GM23248 (cell line): Measurements from ENCODE around the gene ARHGAP33. TPM values are rescaled to one million over a fixed set of nuclear protein-coding genes. Genes with fewer than 3 reads are reported as not detected.
"Not testable (repeated sequence)": the region's sequence is repeated elsewhere in the genome, so short reads cannot be mapped to it uniquely, and the experiment has no call there.

Experiments
- DNase-seq: peaks from one replicate; pipeline ENCODE4 v3.0.0-alpha.2; 2015
- H2AFZ ChIP-seq: fragments of 200-600 bp; sonication (generic); 2 replicates; pipeline ENCODE4 v1.6.1; 2016; ENCODE audit warnings: antibody characterized with exemption
- H3F3A ChIP-seq: fragments of 200-600 bp; sonication (generic); 2 replicates; pipeline ENCODE4 v1.6.1; 2016; ENCODE audit warnings: mild to moderate bottlenecking, antibody characterized with exemption, mixed run types; ENCODE audit not compliant: insufficient read depth
- H3K27ac ChIP-seq: fragments of 200-600 bp; sonication (generic); 2 replicates; pipeline ENCODE4 v1.5.1; 2016; ENCODE audit warnings: mild to moderate bottlenecking
- H3K27me3 ChIP-seq: fragments of 200-600 bp; sonication (generic); replicated peaks from 2 replicates; pipeline ENCODE4 v1.6.1; 2016; ENCODE audit warnings: mild to moderate bottlenecking; ENCODE audit not compliant: insufficient read depth
- H3K36me3 ChIP-seq: fragments of 200-600 bp; sonication (generic); 2 replicates; pipeline ENCODE4 v1.6.1; 2016; ENCODE audit warnings: low read depth, mild to moderate bottlenecking
- H3K4me1 ChIP-seq: fragments of 200-600 bp; sonication (generic); 2 replicates; pipeline ENCODE4 v1.6.1; 2016; ENCODE audit warnings: mild to moderate bottlenecking; ENCODE audit not compliant: insufficient read depth
- H3K4me2 ChIP-seq: fragments of 200-600 bp; sonication (generic); one replicate; pipeline ENCODE4 v1.6.1; 2016; ENCODE audit warnings: mild to moderate bottlenecking; ENCODE audit not compliant: unreplicated experiment
- H3K4me3 ChIP-seq: fragments of 200-600 bp; sonication (generic); 2 replicates; pipeline ENCODE4 v1.5.1; 2016; ENCODE audit warnings: mild to moderate bottlenecking
- H3K79me2 ChIP-seq: fragments of 200-600 bp; sonication (generic); 2 replicates; pipeline ENCODE4 v1.6.1; 2016; ENCODE audit warnings: mild to moderate bottlenecking; ENCODE audit not compliant: insufficient read depth
- H3K9ac ChIP-seq: fragments of 200-600 bp; sonication (generic); 2 replicates; pipeline ENCODE4 v1.6.1; 2016; ENCODE audit warnings: mild to moderate bottlenecking
- H3K9me2 ChIP-seq: fragments of 200-600 bp; sonication (generic); 2 replicates; pipeline ENCODE4 v1.6.1; 2016; ENCODE audit warnings: mixed run types, mild to moderate bottlenecking, moderate library complexity; ENCODE audit not compliant: insufficient read depth
- H3K9me3 ChIP-seq: fragments of 200-600 bp; sonication (generic); one replicate; pipeline ENCODE4 v1.6.1; 2017; ENCODE audit warnings: low read depth
- H4K20me1 ChIP-seq: fragments of 200-600 bp; sonication (generic); 2 replicates; pipeline ENCODE4 v1.6.0; 2016; ENCODE audit not compliant: insufficient read depth
- EZH2 ChIP-seq: fragments of 200-600 bp; sonication (generic); IDR thresholded peaks from 2 replicates; pipeline ENCODE4 v1.6.1; 2018; ENCODE audit warnings: antibody characterized with exemption, mild to moderate bottlenecking; ENCODE audit not compliant: insufficient read depth, poor library complexity, severe bottlenecking
- EZH2phosphoT487 ChIP-seq: fragments of 200-600 bp; sonication (generic); IDR thresholded peaks from 2 replicates; pipeline ENCODE4 v1.6.1; 2018; ENCODE audit warnings: antibody characterized with exemption, moderate library complexity, mild to moderate bottlenecking, low read depth; ENCODE audit not compliant: insufficient read depth
- WGBS, 2 experiments: methylation state at CpG; one replicate each; pipeline ENCODE4 v1.1.6; 2015 to 2017; ENCODE audit warnings: low lambda C conversion rate in 2 of 2, low coverage in 1 of 2; ENCODE audit errors: missing lambda C conversion rate in 2 of 2; 5-methylcytosine and 5-hydroxymethylcytosine counted together
- in situ Hi-C: fragments of 300-500 bp; cut with MboI; formaldehyde crosslinking; loops from 2 replicates; pipeline ENCODE4 v1.15.0; 2020
- polyA plus RNA-seq: library from polyadenylated mRNA; unstranded; fragments of >200 nt; fragmentation: Nextera tagmentation; extraction: Ambion mirVana; gene quantifications from 2 replicates; pipeline ENCODE4 v1.2.1, GENCODE V29; 2016
- total RNA-seq: library from RNA; depleted of rRNA; stranded (reverse); fragments of >200 nt; shearing (Covaris generic); gene quantifications from 2 replicates; pipeline ENCODE4 v1.2.3, GENCODE V29; 2014

The ARHGAP33 gene
- total and polyA plus RNA-seq, 2 experiments from 2014 or later: 1.9 to 24.9 TPM

DNA sequence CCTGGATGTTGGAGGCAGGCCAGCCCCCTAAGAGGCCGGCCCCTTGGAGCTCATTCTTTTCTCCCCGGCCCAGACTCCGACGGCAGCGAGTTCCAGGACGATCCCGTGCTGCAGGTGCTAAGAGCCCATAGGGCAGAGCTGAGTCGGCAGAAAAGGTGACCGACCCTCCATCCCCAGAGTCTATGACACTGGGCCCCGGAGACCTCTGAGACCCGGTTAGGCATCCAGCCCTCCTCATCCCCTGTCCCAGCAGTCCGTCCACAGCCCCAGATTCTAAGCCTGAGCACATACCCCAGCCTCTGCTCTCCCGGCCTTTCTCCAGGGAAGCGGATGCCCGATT is 7.3 kb upstream of the ARHGAP33 start:
- H3K27ac ChIP-seq: no peak overlapping the region
- no peaks in the 10 kb centered on the region for H3K79me2 ChIP-seq
- peaks cover 9% of the 10 kb centered on the region for H3F3A ChIP-seq
- no peaks in the 10 kb centered on the region for H4K20me1 ChIP-seq
- H3K9ac ChIP-seq: no peak overlapping the region
- no peaks in the 10 kb centered on the region for H3K27me3 ChIP-seq
- no peaks in the 10 kb centered on the region for H3K9me3 ChIP-seq
- H3K4me1 ChIP-seq: no peaks in the 10 kb centered on the region
- H3K4me3 ChIP-seq: no peak overlapping the region
- H3K9me2 ChIP-seq: no peaks in the 10 kb centered on the region
- H3K36me3 ChIP-seq: no peaks in the 10 kb centered on the region; the same call in 1 of the 2 replicates
- no peak overlapping the region for H3K4me2 ChIP-seq
- TF ChIP-seq EZH2 (no peak), EZH2phosphoT487 (no peak)
- no peak for DNase-seq
- in situ Hi-C loops: no loop called here
- no peak overlapping the region for H2AFZ ChIP-seq
- 87 to 94% methylated on average over 15 of the region's 15 CpGs for WGBS, 2 experiments

DNA sequence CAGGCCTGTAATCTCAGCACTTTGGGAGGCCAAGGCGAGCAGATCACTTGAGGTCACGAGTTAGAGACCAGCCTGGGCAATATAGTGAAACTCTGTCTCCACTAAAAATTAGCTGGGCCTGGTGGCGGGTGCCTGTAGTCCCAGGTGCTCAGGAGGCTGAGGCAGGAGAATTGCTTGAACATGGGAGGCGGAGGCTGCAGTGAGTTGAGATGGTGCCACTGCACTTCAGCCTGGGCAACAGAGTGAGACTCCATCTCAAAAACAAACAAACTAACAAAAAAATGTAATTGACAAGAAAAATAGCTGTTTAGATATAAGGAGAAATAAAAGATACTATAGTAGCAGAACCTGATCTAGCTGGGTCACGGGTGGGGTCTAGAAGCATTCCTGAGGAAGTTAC is 3.0 kb upstream of the ARHGAP33 start:
- H3K36me3 ChIP-seq, H2AFZ ChIP-seq, H3K9ac ChIP-seq, in situ Hi-C loops, H3K79me2 ChIP-seq, H3K4me2 ChIP-seq, H3K27ac ChIP-seq, H3K9me2 ChIP-seq, DNase-seq, H4K20me1 ChIP-seq, H3K27me3 ChIP-seq, H3K4me1 ChIP-seq, H3K4me3 ChIP-seq, H3K9me3 ChIP-seq: not testable (repeated sequence)
- 81 to 83% methylated on average over 5 of the region's 5 CpGs for WGBS, 2 experiments
- H3F3A ChIP-seq: peaks cover 12% of the 10 kb centered on the region

DNA sequence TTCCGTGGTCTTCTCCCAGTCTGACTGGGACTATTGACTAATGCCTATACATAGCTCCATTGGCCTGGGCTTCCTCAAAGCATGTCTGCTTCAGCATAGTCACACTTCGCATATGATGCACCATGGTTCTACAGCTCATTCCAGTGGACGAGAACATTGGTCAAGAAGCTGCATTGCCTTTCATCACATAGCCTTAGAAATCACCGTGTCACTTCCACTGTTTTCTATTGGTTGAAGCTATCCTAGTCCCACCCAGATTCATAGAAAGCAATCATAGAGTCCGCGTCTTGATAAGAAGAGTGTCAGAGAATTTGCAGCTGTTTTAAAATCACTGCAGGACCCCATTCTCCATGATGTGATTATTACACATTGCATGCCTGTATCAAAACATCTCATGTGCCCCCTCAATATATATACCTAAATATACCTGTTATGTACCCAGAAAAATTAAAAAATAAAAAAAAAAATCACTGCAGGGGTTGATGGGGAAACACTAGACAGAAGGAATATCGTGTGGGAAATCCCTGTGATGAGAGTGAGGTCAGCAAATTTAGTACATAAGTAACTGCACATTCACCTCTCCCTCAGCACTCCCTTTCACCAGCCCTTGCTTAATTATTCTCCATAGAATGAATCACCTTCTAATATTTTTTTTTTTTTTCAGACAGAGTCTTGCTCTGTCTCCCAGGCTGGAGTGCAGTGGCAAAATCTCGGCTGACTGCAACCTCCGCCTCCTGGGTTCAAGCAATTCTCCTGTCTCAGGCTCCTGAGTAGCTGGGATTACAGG is 2.2 kb upstream of the ARHGAP33 start:
- Histone ChIP-seq H3K9ac (no peak overlapping the region), H3K27ac (no peak overlapping the region), H3K36me3 (no peaks in the 10 kb centered on the region), H3K9me3 (no peaks in the 10 kb centered on the region), H4K20me1 (no peaks in the 10 kb centered on the region), H3K4me3 (no peak overlapping the region), H3K27me3 (no peaks in the 10 kb centered on the region), H3K79me2 (no peaks in the 10 kb centered on the region), H3F3A (peaks cover 12% of the 10 kb centered on the region), H3K4me1 (no peaks in the 10 kb centered on the region), H3K9me2 (no peaks in the 10 kb centered on the region), H2AFZ (no peak overlapping the region), H3K4me2 (no peak overlapping the region)
- WGBS, 2 experiments: 72 to 73% methylated on average over 9 of the region's 9 CpGs
- TF ChIP-seq EZH2: no peak
- no peak for TF ChIP-seq EZH2phosphoT487
- in situ Hi-C loops: no loop called here
- DNase-seq: peak; percentile 76

DNA sequence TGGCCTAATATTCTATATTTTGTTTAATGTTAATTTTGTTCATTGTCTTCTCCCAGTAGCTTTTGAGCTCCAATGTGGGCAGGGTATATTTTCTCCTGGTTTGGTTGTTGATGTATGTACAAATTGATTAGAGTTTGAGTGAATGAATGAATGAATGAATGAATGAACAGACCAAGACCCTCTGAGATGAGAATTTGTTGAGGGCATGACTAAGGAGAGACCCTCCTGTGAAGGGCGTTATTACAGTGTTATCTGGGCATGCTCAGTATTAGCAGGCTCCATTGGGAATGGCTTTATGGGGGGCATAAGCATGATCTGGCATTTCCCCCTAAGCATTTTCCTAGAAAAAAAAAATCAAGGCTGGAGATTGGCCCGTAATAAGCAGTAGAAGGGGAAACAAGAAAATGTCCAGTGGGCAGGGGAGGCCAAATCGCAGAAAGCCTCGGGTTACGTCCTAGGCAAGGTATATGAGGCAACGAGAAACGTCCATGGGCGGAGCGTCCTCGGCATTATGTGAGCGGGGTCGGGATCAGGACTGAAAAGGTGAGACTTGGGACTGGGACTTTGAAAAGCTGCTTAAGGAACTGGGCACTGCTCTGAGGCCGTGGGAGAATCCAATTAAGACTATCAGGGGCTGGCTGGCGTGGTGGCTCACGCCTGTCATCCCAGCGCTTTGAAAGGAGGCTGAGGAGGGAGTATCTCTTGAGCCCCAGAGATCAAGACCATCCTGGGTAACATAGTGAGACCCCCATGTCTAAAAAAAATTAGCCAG is 904 bp upstream of the ARHGAP33 start:
- no peaks in the 10 kb centered on the region for H3K9me3 ChIP-seq
- H3K79me2 ChIP-seq: no peaks in the 10 kb centered on the region
- peak; percentile 22 for DNase-seq
- no peak overlapping the region for H3K9ac ChIP-seq
- H3K4me2 ChIP-seq: peak overlapping the region; percentile 96
- no peaks in the 10 kb centered on the region for H4K20me1 ChIP-seq
- peak overlapping the region; percentile 75 for H2AFZ ChIP-seq
- TF ChIP-seq EZH2phosphoT487 (no peak), EZH2 (no peak)
- no peaks in the 10 kb centered on the region for H3K9me2 ChIP-seq
- H3K36me3 ChIP-seq: no peaks in the 10 kb centered on the region
- H3F3A ChIP-seq: peaks cover 12% of the 10 kb centered on the region
- no peaks in the 10 kb centered on the region for H3K4me1 ChIP-seq
- in situ Hi-C loops: no loop called here
- H3K27ac ChIP-seq: no peak overlapping the region
- whole genome bisulfite sequencing, 2 experiments: 23 to 27% methylated on average over 16 of the region's 16 CpGs
- no peaks in the 10 kb centered on the region for H3K27me3 ChIP-seq
- H3K4me3 ChIP-seq: peak overlapping the region; percentile 72
